ENCODE results near the gene CDS2. TPM values are rescaled to one million over a fixed set of nuclear protein-coding genes. Genes with fewer than 3 reads are reported as not detected.

CDS2 gene
- total RNA-seq, 1 experiment from 2014 or later: 37.5 TPM

GRCh38 chr20:5216663-5217062, 89.9 kb downstream of the CDS2 start:
- Histone ChIP-seq H4K20me1 (ENCODE audit: insufficient read depth) (no peaks in the 10 kb centered on the region), H3K4me2 (ENCODE audit: low read length) (no peak overlapping the region), H3K27me3 (ENCODE audit: insufficient read depth, low read length) (no peaks in the 10 kb centered on the region), H3K4me3 (replicated peaks in 1 of 2; ENCODE audit: low read depth in 1 of 2, low read length in 2 of 2) (no peak overlapping the region), H3K4me1 (ENCODE audit: control insufficient read depth in 1 of 2, insufficient read depth in 2 of 2, low read length in 2 of 2) (no peaks in the 10 kb centered on the region), H3K27ac (ENCODE audit: low read depth, low read length) (no peak overlapping the region), H3K9ac (ENCODE audit: low read length) (no peak overlapping the region), H3K9me2 (ENCODE audit: insufficient read depth) (no peaks in the 10 kb centered on the region), H3K9me3 (ENCODE audit: control insufficient read depth in 1 of 2, insufficient read depth in 1 of 2, low read depth in 1 of 2, low read length in 2 of 2) (no peaks in the 10 kb centered on the region), H3K79me2 (ENCODE audit: insufficient read depth, low read length) (no peaks in the 10 kb centered on the region), H2AFZ (ENCODE audit: low read depth, low read length, poor library complexity, severe bottlenecking) (no peak overlapping the region), H3K36me3 (ENCODE audit: control insufficient read depth in 1 of 2, insufficient read depth in 2 of 2, low read length in 2 of 2) (no peaks in the 10 kb centered on the region)
- no peak for ATAC-seq
- no peak for DNase-seq (ENCODE audit: low read depth, low spot score)
- no TSS peak for BruUV-seq (replicated peaks)
- intact Hi-C loops (cut with micrococcal nuclease): no loop called here
- ChIA-PET RAD21 (ENCODE audit: low non-redundant PET in 1 of 2, low total read pairs in 2 of 2, uncharacterized antibody in 2 of 2, unreplicated experiment in 2 of 2) (no interaction called here), POLR2A (no interaction called here), CTCF (no interaction called here)
- no peak for TF ChIP-seq CTCF (IDR thresholded peaks at IDR 0.05 in 2 of 3, conservative IDR thresholded peaks at IDR 0.05 in 1 of 3; ENCODE audit: borderline replicate concordance in 1 of 3, insufficient read depth in 1 of 3, low read depth in 2 of 3, low read length in 2 of 3)
- TF ChIP-seq ZBTB33 (IDR thresholded peaks at IDR 0.05; ENCODE audit: extremely low read depth, insufficient replicate concordance, low read length): no peak

GRCh38 chr20:5217616-5218015, 90.8 kb downstream of the CDS2 start:
- Histone ChIP-seq H3K4me2 (ENCODE audit: low read length) (no peak overlapping the region), H3K79me2 (ENCODE audit: insufficient read depth, low read length) (no peaks in the 10 kb centered on the region), H3K9me3 (ENCODE audit: control insufficient read depth in 1 of 2, insufficient read depth in 1 of 2, low read depth in 1 of 2, low read length in 2 of 2) (no peaks in the 10 kb centered on the region), H3K9me2 (ENCODE audit: insufficient read depth) (no peaks in the 10 kb centered on the region), H3K27me3 (ENCODE audit: insufficient read depth, low read length) (no peaks in the 10 kb centered on the region), H2AFZ (ENCODE audit: low read depth, low read length, poor library complexity, severe bottlenecking) (no peak overlapping the region), H3K36me3 (ENCODE audit: control insufficient read depth in 1 of 2, insufficient read depth in 2 of 2, low read length in 2 of 2) (no peaks in the 10 kb centered on the region), H3K4me1 (ENCODE audit: control insufficient read depth in 1 of 2, insufficient read depth in 2 of 2, low read length in 2 of 2) (no peaks in the 10 kb centered on the region), H3K27ac (ENCODE audit: low read depth, low read length) (no peak overlapping the region), H4K20me1 (ENCODE audit: insufficient read depth) (no peaks in the 10 kb centered on the region), H3K9ac (ENCODE audit: low read length) (no peak overlapping the region), H3K4me3 (replicated peaks in 1 of 2; ENCODE audit: low read depth in 1 of 2, low read length in 2 of 2) (no peak overlapping the region)
- CTCF ChIA-PET: interaction anchor here (1.4 kb wide), 1 partner anchor 91 kb away, joined by 3 read pairs; no protein-coding TSS in a partner anchor
- no peak for DNase-seq (ENCODE audit: low read depth, low spot score)
- POLR2A ChIA-PET: no interaction called here
- ATAC-seq: no peak
- intact Hi-C loops (cut with micrococcal nuclease): no loop called here
- RAD21 ChIA-PET (ENCODE audit: low non-redundant PET in 1 of 2, low total read pairs in 2 of 2, uncharacterized antibody in 2 of 2, unreplicated experiment in 2 of 2): no interaction called here
- BruUV-seq (replicated peaks): no TSS peak
- TF ChIP-seq YY1 (IDR thresholded peaks at IDR 0.05; ENCODE audit: extremely low read depth, insufficient replicate concordance, low read depth, low read length) (no peak), SIN3A (IDR thresholded peaks at IDR 0.05; ENCODE audit: low read depth) (no peak), ZNF274 (IDR thresholded peaks at IDR 0.05; ENCODE audit: low read depth, low read length) (no peak), MAX (IDR thresholded peaks at IDR 0.05) (no peak), EZH2phosphoT487 (IDR thresholded peaks at IDR 0.05; ENCODE audit: borderline replicate concordance) (no peak), ELF1 (IDR thresholded peaks at IDR 0.05; ENCODE audit: borderline replicate concordance, low read depth) (no peak), EZH2 (IDR thresholded peaks at IDR 0.05) (no peak), SP1 (IDR thresholded peaks at IDR 0.05; ENCODE audit: low read depth) (no peak), EGR1 (IDR thresholded peaks at IDR 0.05; ENCODE audit: low read depth) (no peak), JUND (IDR thresholded peaks at IDR 0.05) (no peak), FOSL1 (IDR thresholded peaks at IDR 0.05; ENCODE audit: low read depth) (no peak), TCF7L2 (IDR thresholded peaks at IDR 0.05; ENCODE audit: borderline replicate concordance, extremely low read depth, insufficient read depth, insufficient read length) (no peak), CBX3 (IDR thresholded peaks at IDR 0.05; ENCODE audit: low read depth) (no peak), POLR2A (IDR thresholded peaks at IDR 0.05; ENCODE audit: borderline replicate concordance, extremely low read depth, insufficient read depth, insufficient read length) (no peak)
